ENCODE measurements around the gene ZNF8. TPM values are rescaled to one million over a fixed set of nuclear protein-coding genes. Genes with fewer than 3 reads are reported as not detected.

Gene ZNF8
- total and polyA plus RNA-seq, 2 of the 4 experiments (the other 2 are of a cell fraction): 2.1 to 3.9 TPM

GRCh38 chr19:58268344-58268743 lies 10.4 kb upstream of the ZNF8 start:
- ChIA-PET CTCF (no interaction called here), POLR2A (ENCODE audit: unreplicated experiment) (interaction anchor here (0.5 kb wide), 1 partner anchor 32 kb away, joined by 3 read pairs; no protein-coding TSS in a partner anchor)
- Histone ChIP-seq H3K4ac (ENCODE audit: low read depth, low read length) (no peak overlapping the region), H3K4me2 (ENCODE audit: low read depth, low read length) (no peak overlapping the region), H3K4me1 (ENCODE audit: control insufficient read depth, insufficient read depth, low read length) (no peaks in the 10 kb centered on the region), H4K8ac (ENCODE audit: low read depth in 2 of 2, low read length in 2 of 2) (no peak overlapping the region), H3K4me3 (ENCODE audit: insufficient read depth, low read depth, low read length) (no peak overlapping the region), H3K27ac (ENCODE audit: insufficient read depth, low read length) (no peak overlapping the region), H2AK5ac (ENCODE audit: low read depth, low read length) (no peak overlapping the region), H3K23ac (ENCODE audit: low read depth, low read length) (no peak overlapping the region), H3K9me1 (ENCODE audit: insufficient read depth, low read length) (no peaks in the 10 kb centered on the region), H4K20me1 (ENCODE audit: insufficient read depth, low read length) (no peaks in the 10 kb centered on the region), H2BK20ac (ENCODE audit: low read depth, low read length) (no peak overlapping the region), H3K27me3 (ENCODE audit: control insufficient read depth, insufficient read depth, low read length) (no peaks in the 10 kb centered on the region), H3K9me3 (ENCODE audit: control insufficient read depth, insufficient read depth, low read length) (peaks cover 91% of the 10 kb centered on the region), H2AK9ac (replicated peaks; ENCODE audit: low read depth, low read length, poor library complexity) (no peak overlapping the region), H2BK120ac (ENCODE audit: low read depth, low read length) (no peak overlapping the region), H3K36me3 (ENCODE audit: control insufficient read depth, insufficient read depth, low read length) (peaks cover 52% of the 10 kb centered on the region), H2BK5ac (ENCODE audit: low read depth, low read length, poor library complexity, severe bottlenecking) (no peak overlapping the region), H2AFZ (replicated peaks; ENCODE audit: low read length, poor library complexity) (no peak overlapping the region), H4K5ac (ENCODE audit: low read depth, low read length) (no peak overlapping the region), H3K14ac (replicated peaks; ENCODE audit: low read depth, low read length) (no peak overlapping the region), H3K79me1 (ENCODE audit: low read depth in 1 of 2, low read length in 2 of 2) (peaks cover 4 to 6% of the 10 kb centered on the region in 2 experiments; a peak in 2 of 4 replicates), H2BK15ac (ENCODE audit: low read depth, low read length) (no peak overlapping the region), H3K9ac (ENCODE audit: low read depth, low read length) (no peak overlapping the region), H3K18ac (ENCODE audit: low read depth, low read length) (no peak overlapping the region), H3K56ac (ENCODE audit: extremely low read depth, insufficient read depth, low read length) (no peak overlapping the region), H4K91ac (ENCODE audit: insufficient read depth, low read depth, low read length) (no peak overlapping the region)
- WGBS, 2 experiments (ENCODE audit: extremely low coverage in 2 of 2, insufficient read length in 1 of 2): 88% methylated on average over 1 of the region's 3 CpGs; no CpG with 5 or more reads in 1 of the 2 experiments
- dilution Hi-C loops (cut with HindIII; ENCODE audit: low sequenced_read_pairs, unreplicated experiment) (no loop called here), in situ Hi-C loops (cut with MboI; ENCODE audit: low sequenced_read_pairs) (no loop called here), intact Hi-C loops (cut with micrococcal nuclease) (no loop called here)
- BruUV-seq (replicated peaks): no TSS peak
- DNase-seq (no peak), ATAC-seq (ENCODE audit: low read depth) (no peak)
- TF ChIP-seq RFX5 (IDR thresholded peaks at IDR 0.05; ENCODE audit: low read depth, low read length) (no peak), RAD21 (IDR thresholded peaks at IDR 0.05; ENCODE audit: low read length) (no peak), POLR2A (IDR thresholded peaks at IDR 0.05; ENCODE audit: low read depth, low read length) (no peak), USF2 (IDR thresholded peaks at IDR 0.05; ENCODE audit: low read depth, low read length) (no peak), MXI1 (IDR thresholded peaks at IDR 0.05; ENCODE audit: borderline replicate concordance, low read depth, low read length) (no peak), CHD1 (IDR thresholded peaks at IDR 0.05; ENCODE audit: low read depth, low read length) (no peak), CEBPB (IDR thresholded peaks at IDR 0.05; ENCODE audit: low read depth, low read length) (no peak), MAFK (IDR thresholded peaks at IDR 0.05; ENCODE audit: low read depth, low read length) (no peak), FOS (IDR thresholded peaks at IDR 0.05; ENCODE audit: low read depth, low read length) (no peak), BHLHE40 (IDR thresholded peaks at IDR 0.05; ENCODE audit: low read depth, low read length) (no peak), NFE2L2 (IDR thresholded peaks at IDR 0.05; ENCODE audit: low read depth, low read length) (no peak), MAZ (IDR thresholded peaks at IDR 0.05; ENCODE audit: borderline replicate concordance, low read depth, low read length) (no peak), CTCF (conservative IDR thresholded peaks at IDR 0.05; ENCODE audit: low read depth, low read length) (no peak), RCOR1 (IDR thresholded peaks at IDR 0.05; ENCODE audit: insufficient replicate concordance, low read length) (no peak), SMC3 (IDR thresholded peaks at IDR 0.05; ENCODE audit: low read depth, low read length) (no peak), ELK1 (IDR thresholded peaks at IDR 0.05; ENCODE audit: borderline replicate concordance, low read depth, low read length) (no peak)
